HepG2 (cell line): ENCODE data around the gene CMAS. TPM values are rescaled to one million over a fixed set of nuclear protein-coding genes. Genes with fewer than 3 reads are reported as not detected.

Experiments
- CBX2 ChIP-seq, 2 experiments: fragments of 200-600 bp in 1 of 2; sonication (generic); formaldehyde crosslinking in 1 of 2; IDR thresholded peaks; 2 replicates each; pipeline versions ENCODE4 v1.7.0 to v1.8.1; 2018 to 2022; ENCODE audit warnings: low read depth in 2 of 2, low read length in 1 of 2, mild to moderate bottlenecking in 1 of 2, missing genetic modification reagents in 1 of 2
- FLYWCH1 ChIP-seq: sonication (generic); formaldehyde crosslinking; IDR thresholded peaks from 2 replicates; pipeline ENCODE4 v1.8.1; 2023; ENCODE audit warnings: mild to moderate bottlenecking, missing genetic modification reagents
- LRRFIP1 ChIP-seq: sonication (generic); formaldehyde crosslinking; conservative IDR thresholded peaks from 2 replicates; pipeline ENCODE4 v1.4.0; 2020; ENCODE audit warnings: missing genetic modification reagents
- MTA1 ChIP-seq: sonication (generic); formaldehyde crosslinking; IDR thresholded peaks from 2 replicates; pipeline ENCODE4 v1.4.0; 2020; ENCODE audit warnings: missing genetic modification reagents, mild to moderate bottlenecking, borderline replicate concordance
- MTF2 ChIP-seq: sonication (generic); formaldehyde crosslinking; IDR thresholded peaks from 2 replicates; pipeline ENCODE4 v1.5.0; 2020; ENCODE audit warnings: missing genetic modification reagents, borderline replicate concordance
- MXD4 ChIP-seq: IDR thresholded peaks from 2 replicates; pipeline ENCODE4 v1.6.1; 2016; ENCODE audit warnings: mild to moderate bottlenecking, missing biosample characterization, missing genetic modification reagents
- MZF1 ChIP-seq: sonication (generic); formaldehyde crosslinking; IDR thresholded peaks from 2 replicates; pipeline ENCODE4 v1.8.1; 2023; ENCODE audit warnings: mild to moderate bottlenecking, missing genetic modification reagents, borderline replicate concordance
- NFIB ChIP-seq: sonication (generic); formaldehyde crosslinking; IDR thresholded peaks from 2 replicates; pipeline ENCODE4 v1.9.0; 2021; ENCODE audit warnings: missing genetic modification reagents, mild to moderate bottlenecking, borderline replicate concordance
- PHF5A ChIP-seq: IDR thresholded peaks from one replicate; pipeline ENCODE4 v1.6.1; 2018; ENCODE audit warnings: low read depth, missing genetic modification reagents; ENCODE audit not compliant: unreplicated experiment
- SCMH1 ChIP-seq: sonication (generic); formaldehyde crosslinking; IDR thresholded peaks from 2 replicates; pipeline ENCODE4 v1.9.0; 2021; ENCODE audit warnings: missing genetic modification reagents, mild to moderate bottlenecking, borderline replicate concordance
- TSC22D2 ChIP-seq: sonication (generic); formaldehyde crosslinking; IDR thresholded peaks from 2 replicates; pipeline ENCODE4 v1.5.1; 2020; ENCODE audit warnings: missing genetic modification reagents, mild to moderate bottlenecking, borderline replicate concordance
- XRCC5 ChIP-seq: fragments of 200-400 bp; formaldehyde crosslinking; optimal IDR thresholded peaks from 2 replicates; pipeline ENCODE3; 2017; ENCODE audit warnings: mild to moderate bottlenecking, low read length
- ZBTB7A ChIP-seq: sonication (generic); formaldehyde crosslinking; IDR thresholded peaks from 2 replicates; pipeline ENCODE4 v1.8.0; 2022; ENCODE audit warnings: mild to moderate bottlenecking, missing genetic modification reagents
- ZFY ChIP-seq: sonication (generic); formaldehyde crosslinking; IDR thresholded peaks from 2 replicates; pipeline ENCODE4 v1.4.0; 2020; ENCODE audit warnings: missing genetic modification reagents
- ZNF225 ChIP-seq: sonication (generic); formaldehyde crosslinking; IDR thresholded peaks from 2 replicates; pipeline ENCODE4 v1.4.0; 2020; ENCODE audit warnings: mild to moderate bottlenecking, missing genetic modification reagents
- ZNF432 ChIP-seq: sonication (generic); formaldehyde crosslinking; IDR thresholded peaks from 2 replicates; pipeline ENCODE4 v1.5.0; 2020; ENCODE audit warnings: missing genetic modification reagents, mild to moderate bottlenecking, borderline replicate concordance
- ZNF460 ChIP-seq: sonication (generic); formaldehyde crosslinking; IDR thresholded peaks from 2 replicates; pipeline ENCODE4 v1.5.1; 2020; ENCODE audit warnings: missing genetic modification reagents, mild to moderate bottlenecking, borderline replicate concordance
- ZNF496 ChIP-seq: sonication (generic); formaldehyde crosslinking; IDR thresholded peaks from 2 replicates; pipeline ENCODE4 v1.8.1; 2023; ENCODE audit warnings: mild to moderate bottlenecking, moderate library complexity, missing genetic modification reagents; ENCODE audit not compliant: insufficient replicate concordance
- ZNF549 ChIP-seq: sonication (generic); formaldehyde crosslinking; IDR thresholded peaks from 2 replicates; pipeline ENCODE4 v1.5.0; 2020; ENCODE audit warnings: missing genetic modification reagents
- ZNF839 ChIP-seq: sonication (generic); formaldehyde crosslinking; IDR thresholded peaks from 2 replicates; pipeline ENCODE4 v1.4.0; 2020; ENCODE audit warnings: missing genetic modification reagents, mild to moderate bottlenecking, borderline replicate concordance
- polyA plus RNA-seq, 8 experiments: library from polyadenylated mRNA; depleted of rRNA in 3 of 8; stranded (reverse) in 7 of 8; unstranded in 1 of 8; fragments of >200 nt; fragmentation: Illumina TruSeq in 4 of 8; extraction: Trizol in 4 of 8; gene quantifications; 2 replicates each; pipeline versions ENCODE4 v1.2.1 to v1.2.3, GENCODE V29; 2011 to 2016; ENCODE audit warnings: low read depth in 4 of 8, missing spikeins in 1 of 8, mixed read lengths in 1 of 8; ENCODE audit not compliant: insufficient read depth in 1 of 8
- total RNA-seq, 5 experiments: library from RNA; depleted of rRNA; stranded (reverse); fragments of >200 nt; fragmentation: Illumina TruSeq; extraction: Trizol; gene quantifications; 2 replicates each; pipeline ENCODE4 v1.2.3, GENCODE V29; 2016; ENCODE audit warnings: low read depth in 1 of 5
- TF ChIP-seq, protein P1 (sequence below): sonication (generic); formaldehyde crosslinking; IDR thresholded peaks from 2 replicates; pipeline ENCODE4 v1.5.0; 2020; ENCODE audit warnings: mild to moderate bottlenecking, missing genetic modification reagents
- TF ChIP-seq, protein P2 (sequence below): sonication (generic); formaldehyde crosslinking; IDR thresholded peaks from 2 replicates; pipeline ENCODE4 v1.4.0; 2020; ENCODE audit warnings: missing genetic modification reagents
- TF ChIP-seq, protein P3 (sequence below): sonication (generic); formaldehyde crosslinking; IDR thresholded peaks from 2 replicates; pipeline ENCODE4 v1.4.0; 2020; ENCODE audit warnings: mild to moderate bottlenecking, missing genetic modification reagents

The CMAS gene
- total and polyA plus RNA-seq, 2 of the 13 experiments (the other 11 are each of a cell fraction or from before 2014, with no cell fraction given): 14.0 to 21.3 TPM

- TF ChIP-seq MXD4 (CRISPR knock-in tag) (no peak), XRCC5 (peak; percentile 33), MZF1 (CRISPR knock-in tag) (no peak), PHF5A (CRISPR knock-in tag) (no peak), SCMH1 (CRISPR knock-in tag) (no peak), TSC22D2 (CRISPR knock-in tag) (no peak), ZNF839 (CRISPR knock-in tag) (no peak), ZBTB7A (no peak; the same call in 1 of the 2 replicates), FLYWCH1 (CRISPR knock-in tag) (no peak), LRRFIP1 (CRISPR knock-in tag) (no peak), ZNF225 (no peak), ZNF460 (no peak), NFIB (CRISPR knock-in tag) (no peak), ZFY (CRISPR knock-in tag) (peak; percentile 83), MTF2 (no peak), ZNF496 (no peak), ZNF549 (no peak), MTA1 (CRISPR knock-in tag) (no peak), ZNF432 (CRISPR knock-in tag) (no peak), CBX2 (IDR thresholded peaks at IDR 0.05; ENCODE audit: low read depth, low read length) (no peak), CBX2 (CRISPR knock-in tag; IDR thresholded peaks at IDR 0.05; ENCODE audit: low read depth) (no peak)
- TF ChIP-seq, protein P1, sequence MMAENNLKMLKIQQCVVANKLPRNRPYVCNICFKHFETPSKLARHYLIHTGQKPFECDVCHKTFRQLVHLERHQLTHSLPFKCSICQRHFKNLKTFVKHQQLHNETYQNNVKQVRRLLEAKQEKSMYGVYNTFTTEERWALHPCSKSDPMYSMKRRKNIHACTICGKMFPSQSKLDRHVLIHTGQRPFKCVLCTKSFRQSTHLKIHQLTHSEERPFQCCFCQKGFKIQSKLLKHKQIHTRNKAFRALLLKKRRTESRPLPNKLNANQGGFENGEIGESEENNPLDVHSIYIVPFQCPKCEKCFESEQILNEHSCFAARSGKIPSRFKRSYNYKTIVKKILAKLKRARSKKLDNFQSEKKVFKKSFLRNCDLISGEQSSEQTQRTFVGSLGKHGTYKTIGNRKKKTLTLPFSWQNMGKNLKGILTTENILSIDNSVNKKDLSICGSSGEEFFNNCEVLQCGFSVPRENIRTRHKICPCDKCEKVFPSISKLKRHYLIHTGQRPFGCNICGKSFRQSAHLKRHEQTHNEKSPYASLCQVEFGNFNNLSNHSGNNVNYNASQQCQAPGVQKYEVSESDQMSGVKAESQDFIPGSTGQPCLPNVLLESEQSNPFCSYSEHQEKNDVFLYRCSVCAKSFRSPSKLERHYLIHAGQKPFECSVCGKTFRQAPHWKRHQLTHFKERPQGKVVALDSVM (CRISPR knock-in tag): 0 out of 2 replicates have a peak, but pooled peaks have one; percentile 5
- TF ChIP-seq, protein P2, sequence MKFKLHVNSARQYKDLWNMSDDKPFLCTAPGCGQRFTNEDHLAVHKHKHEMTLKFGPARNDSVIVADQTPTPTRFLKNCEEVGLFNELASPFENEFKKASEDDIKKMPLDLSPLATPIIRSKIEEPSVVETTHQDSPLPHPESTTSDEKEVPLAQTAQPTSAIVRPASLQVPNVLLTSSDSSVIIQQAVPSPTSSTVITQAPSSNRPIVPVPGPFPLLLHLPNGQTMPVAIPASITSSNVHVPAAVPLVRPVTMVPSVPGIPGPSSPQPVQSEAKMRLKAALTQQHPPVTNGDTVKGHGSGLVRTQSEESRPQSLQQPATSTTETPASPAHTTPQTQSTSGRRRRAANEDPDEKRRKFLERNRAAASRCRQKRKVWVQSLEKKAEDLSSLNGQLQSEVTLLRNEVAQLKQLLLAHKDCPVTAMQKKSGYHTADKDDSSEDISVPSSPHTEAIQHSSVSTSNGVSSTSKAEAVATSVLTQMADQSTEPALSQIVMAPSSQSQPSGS: no peak
- TF ChIP-seq, protein P3, sequence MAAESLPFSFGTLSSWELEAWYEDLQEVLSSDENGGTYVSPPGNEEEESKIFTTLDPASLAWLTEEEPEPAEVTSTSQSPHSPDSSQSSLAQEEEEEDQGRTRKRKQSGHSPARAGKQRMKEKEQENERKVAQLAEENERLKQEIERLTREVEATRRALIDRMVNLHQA (CRISPR knock-in tag): no peak
These were observed at the start of gene CMAS (continued) for GRCh38 chr12:22046090-22046967.
